GM12878 (cell line): ENCODE data around the gene GAREM1. TPM values are rescaled to one million over a fixed set of nuclear protein-coding genes. Genes with fewer than 3 reads are reported as not detected.

Experiments used
- ATAC-seq: fragments of 200-7000 bp; cut with Tn5 transposase; 3 replicates; pipeline ENCODE4 v1.9.1; 2020; ENCODE audit warnings: mild to moderate bottlenecking, moderate library complexity
- BruUV-seq: library from RNA; stranded (reverse); fragments of 400-500 nt; replicated peaks from 2 replicates; lab custom pipeline; 2021; lab: Mats Ljungman, UMichigan
- CTCF ChIA-PET: fragments of 300-600 bp; sonication (Branson Sonifier 250); formaldehyde crosslinking; extraction: SDS; loops from one replicate; lab custom pipeline; 2021; ENCODE audit warnings: inconsistent platforms; lab: Yijun Ruan, JAX
- POLR2A ChIA-PET: fragments of 350-600 bp; formaldehyde crosslinking; extraction: SDS; loops from one replicate; lab custom pipeline; 2021; ENCODE audit warnings: inconsistent platforms; lab: Charles Lee
- RAD21 ChIA-PET: fragments of 300-600 bp; sonication (Branson Sonifier 250); formaldehyde crosslinking; loops from one replicate; lab custom pipeline; 2023; ENCODE audit warnings: antibody characterized with exemption; ENCODE audit not compliant: unreplicated experiment; lab: Charles Lee
- SMC1A ChIA-PET: fragments of 300-600 bp; sonication (Branson Sonifier 250); formaldehyde crosslinking; loops from one replicate; lab custom pipeline; 2023; ENCODE audit not compliant: unreplicated experiment, uncharacterized antibody; lab: Charles Lee
- DNase-seq: peaks from one replicate; pipeline ENCODE4 v3.0.0-alpha.2; 2011; ENCODE audit warnings: low read depth, low spot score
- FAIRE-seq: peaks from 3 replicates; lab custom pipeline; 2011; peaks lifted over from hg19 to GRCh38; lab: Jason Lieb, UNC
- H2AFZ ChIP-seq: 2 replicates; pipeline ENCODE4 v1.6.0; 2011; ENCODE audit warnings: low read depth, low read length, control low read depth; ENCODE audit not compliant: control insufficient read depth
- H3K27ac ChIP-seq: 2 replicates; pipeline ENCODE4 v1.5.1; 2011; ENCODE audit warnings: control low read depth; ENCODE audit not compliant: control insufficient read depth, insufficient read depth
- H3K27me3 ChIP-seq, 2 experiments: replicated peaks in 1 of 2; 2 replicates each; pipeline versions ENCODE4 v1.6.0 to v1.6.1; 2011; ENCODE audit warnings: low read length in 1 of 2; ENCODE audit not compliant: control insufficient read depth in 2 of 2, insufficient read depth in 2 of 2
- H3K36me3 ChIP-seq, 2 experiments: 2 replicates each; pipeline ENCODE4 v1.5.1; 2011; ENCODE audit warnings: low read length in 1 of 2; ENCODE audit not compliant: control insufficient read depth in 2 of 2, insufficient read depth in 2 of 2
- H3K4me1 ChIP-seq: 2 replicates; pipeline ENCODE4 v1.6.1; 2011; ENCODE audit warnings: mild to moderate bottlenecking, low read length, moderate library complexity, mixed read lengths; ENCODE audit not compliant: control insufficient read depth, insufficient read depth
- H3K4me2 ChIP-seq: 2 replicates; pipeline ENCODE4 v1.6.0; 2011; ENCODE audit warnings: control low read depth; ENCODE audit not compliant: control insufficient read depth, insufficient read depth
- H3K4me3 ChIP-seq: fragments of 200-600 bp; sonication (generic); 2 replicates; pipeline ENCODE4 v1.5.1; 2016
- H3K79me2 ChIP-seq: 2 replicates; pipeline ENCODE4 v1.6.0; 2011; ENCODE audit warnings: low read length; ENCODE audit not compliant: control insufficient read depth, insufficient read depth
- H3K9ac ChIP-seq: 2 replicates; pipeline ENCODE4 v1.8.0; 2011; ENCODE audit warnings: low read length, control low read depth, mixed read lengths; ENCODE audit not compliant: control insufficient read depth, insufficient read depth
- H3K9me3 ChIP-seq: replicated peaks from 3 replicates; pipeline ENCODE4 v1.5.1; 2011; ENCODE audit warnings: mild to moderate bottlenecking, low read length; ENCODE audit not compliant: control insufficient read depth, insufficient read depth
- H4K20me1 ChIP-seq: 2 replicates; pipeline ENCODE4 v1.6.0; 2011; ENCODE audit not compliant: control insufficient read depth, insufficient read depth
- BCLAF1 ChIP-seq: fragments of 450-650 bp; IDR thresholded peaks from 2 replicates; pipeline ENCODE4 v1.6.1; 2017; ENCODE audit warnings: antibody characterized with exemption, mild to moderate bottlenecking, moderate library complexity
- CHD4 ChIP-seq: fragments of 200-600 bp; sonication (generic); IDR thresholded peaks from 2 replicates; pipeline ENCODE4 v1.6.1; 2016; ENCODE audit warnings: mild to moderate bottlenecking
- EED ChIP-seq: sonication (generic); IDR thresholded peaks from 2 replicates; pipeline ENCODE4 v1.6.1; 2016; ENCODE audit warnings: antibody characterized with exemption, low read depth
- HSF1 ChIP-seq: fragments of 150-350 bp; IDR thresholded peaks from 2 replicates; pipeline ENCODE4 v1.6.1; 2014; ENCODE audit warnings: mild to moderate bottlenecking, low read depth, low read length
- IKZF2 ChIP-seq, 2 experiments: fragments of 450-650 bp; IDR thresholded peaks; 2 replicates each; pipeline ENCODE4 v1.6.1; 2017; ENCODE audit warnings: mild to moderate bottlenecking in 2 of 2, moderate library complexity in 2 of 2
- IRF4 ChIP-seq: IDR thresholded peaks from 2 replicates; pipeline ENCODE4 v1.6.1; 2011; ENCODE audit warnings: low read depth, low read length
- POU2F2 ChIP-seq: IDR thresholded peaks from 3 replicates; pipeline ENCODE4 v1.6.1; 2011; ENCODE audit warnings: low read depth, mild to moderate bottlenecking, low read length, borderline replicate concordance
- PRDM15 ChIP-seq: fragments of 450-650 bp; formaldehyde crosslinking; IDR thresholded peaks from 2 replicates; pipeline ENCODE4 v1.4.0; 2020; ENCODE audit warnings: mild to moderate bottlenecking, moderate library complexity
- RB1 ChIP-seq: fragments of 450-650 bp; formaldehyde crosslinking; IDR thresholded peaks from 2 replicates; pipeline ENCODE4 v1.6.1; 2017; ENCODE audit warnings: mild to moderate bottlenecking, borderline replicate concordance
- RELB ChIP-seq: fragments of 450-650 bp; IDR thresholded peaks from 2 replicates; pipeline ENCODE4 v1.6.1; 2017; ENCODE audit warnings: low read depth, mild to moderate bottlenecking, moderate library complexity
- SIX5 ChIP-seq: IDR thresholded peaks from 2 replicates; pipeline ENCODE4 v1.6.1; 2011; ENCODE audit warnings: mild to moderate bottlenecking, low read depth, low read length, moderate library complexity; ENCODE audit not compliant: severe bottlenecking
- USF2 ChIP-seq: IDR thresholded peaks from 2 replicates; pipeline ENCODE4 v1.6.1; 2011; ENCODE audit warnings: low read depth, low read length, improper control_type of control experiment, borderline replicate concordance
- ZNF384 ChIP-seq: IDR thresholded peaks from 2 replicates; pipeline ENCODE4 v1.6.1; 2012; ENCODE audit warnings: low read depth, mild to moderate bottlenecking, low read length, improper control_type of control experiment, borderline replicate concordance
- ZZZ3 ChIP-seq: IDR thresholded peaks from 2 replicates; pipeline ENCODE4 v1.6.1; 2011; ENCODE audit warnings: low read depth; ENCODE audit not compliant: control insufficient read depth, insufficient read length
- WGBS: methylation state at CpG from one replicate; pipeline ENCODE4 v1.1.6; 2016; ENCODE audit warnings: low lambda C conversion rate; ENCODE audit not compliant: insufficient replicate concordance, insufficient coverage; ENCODE audit errors: missing lambda C conversion rate; 5-methylcytosine and 5-hydroxymethylcytosine counted together
- in situ Hi-C: fragments of 300-500 bp; cut with MboI; formaldehyde crosslinking; loops from 9 replicates; pipeline ENCODE4 v1.14.3; 2018; ENCODE audit warnings: mixed read lengths
- intact Hi-C: fragments of 100-400 bp; cut with micrococcal nuclease; formaldehyde crosslinking; loops from one replicate; pipeline ENCODE4 v1.14.2; 2022; ENCODE audit not compliant: unreplicated experiment
- polyA plus RNA-seq, 11 experiments: library from polyadenylated mRNA; depleted of rRNA in 4 of 11; unstranded in 6 of 11; stranded (reverse) in 5 of 11; fragments of >200 nt; fragmentation: Nextera tagmentation in 4 of 11; fragmentation: Illumina TruSeq in 1 of 11; extraction: Ambion mirVana in 4 of 11; extraction: Trizol in 1 of 11; gene quantifications; 1 replicate in 1 of 11; 2 replicates in 10 of 11; pipeline versions ENCODE4 v1.2.1 to v1.2.3, GENCODE V29; 2011 to 2016; ENCODE audit warnings: inconsistent platforms in 2 of 11, missing spikeins in 2 of 11, low read depth in 1 of 11
- total RNA-seq, 4 experiments: library from RNA; depleted of rRNA in 3 of 4; stranded (reverse); fragments of >200 nt in 3 of 4; fragmentation: Illumina TruSeq in 1 of 4; extraction: Trizol in 1 of 4; gene quantifications; 2 replicates each; pipeline versions ENCODE4 v1.2.1 to v1.2.3, GENCODE V29; 2013 to 2021

Gene GAREM1
- total and polyA plus RNA-seq, 10 of the 15 experiments (the other 5 are each of a cell fraction or from before 2014, with no cell fraction given) = 0.05 to 0.29 (median 0.05) TPM; not detected in 7

- ATAC-seq (no peak), DNase-seq (no peak), FAIRE-seq (no peak)
- H4K20me1 ChIP-seq = no peaks in the 10 kb centered on the region
- no peak overlapping the region for H3K4me2 ChIP-seq
- SMC1A ChIA-PET = interaction anchor here (0.6 kb wide), 1 partner anchor 119 kb away, joined by 3 read pairs; no protein-coding TSS in a partner anchor
- no TSS peak for BruUV-seq
- intact Hi-C loops (no loop called here), in situ Hi-C loops (no loop called here)
- H3K27me3 ChIP-seq = no peaks in the 10 kb centered on the region
- POLR2A ChIA-PET = no interaction called here
- RAD21 ChIA-PET = no interaction called here
- CTCF ChIA-PET = interaction anchor here (1.0 to 2.5 kb wide), 5 partner anchors 14 to 261 kb away, joined by 3 to 16 read pairs (median 12); partner anchors contain the start of gene GAREM1
- H3K9me3 ChIP-seq = no peaks in the 10 kb centered on the region
- H3K79me2 ChIP-seq = no peaks in the 10 kb centered on the region
- H3K36me3 ChIP-seq = no peaks in the 10 kb centered on the region
- H2AFZ ChIP-seq = no peak overlapping the region
- no peak overlapping the region for H3K27ac ChIP-seq
- no peak overlapping the region for H3K4me3 ChIP-seq
- H3K9ac ChIP-seq = no peak overlapping the region
- H3K4me1 ChIP-seq = no peaks in the 10 kb centered on the region
- WGBS = 22% methylated on average over 2 of the region's 2 CpGs
- TF ChIP-seq SIX5 (no peak), ZNF384 (no peak), POU2F2 (no peak), EED (no peak), PRDM15 (no peak), BCLAF1 (no peak), HSF1 (no peak), CHD4 (no peak), IRF4 (no peak), RB1 (no peak), IKZF2 (IDR thresholded peaks at IDR 0.05) (no peak), USF2 (no peak), ZZZ3 (no peak), RELB (no peak)
These were observed 179.9 kb downstream of the GAREM1 start for GRCh38 chr18:32290810-32291209.
